GM12878 (cell line): Measurements from ENCODE around the gene MARCHF10. TPM values are rescaled to one million over a fixed set of nuclear protein-coding genes. Genes with fewer than 3 reads are reported as not detected.
"Not testable (repeated sequence)": the region's sequence is repeated elsewhere in the genome, so short reads cannot be mapped to it uniquely, and the experiment has no call there.

ENCODE experiments used
- ATAC-seq: fragments of 200-7000 bp; cut with Tn5 transposase; 3 replicates; pipeline ENCODE4 v1.9.1; 2020; ENCODE audit warnings: mild to moderate bottlenecking, moderate library complexity
- BruUV-seq: library from RNA; stranded (reverse); fragments of 400-500 nt; replicated peaks from 2 replicates; lab custom pipeline; 2021; lab: Mats Ljungman, UMichigan
- CTCF ChIA-PET: fragments of 300-600 bp; sonication (Branson Sonifier 250); formaldehyde crosslinking; extraction: SDS; loops from one replicate; lab custom pipeline; 2021; ENCODE audit warnings: inconsistent platforms; lab: Yijun Ruan, JAX
- POLR2A ChIA-PET: fragments of 350-600 bp; formaldehyde crosslinking; extraction: SDS; loops from one replicate; lab custom pipeline; 2021; ENCODE audit warnings: inconsistent platforms; lab: Charles Lee
- RAD21 ChIA-PET: fragments of 300-600 bp; sonication (Branson Sonifier 250); formaldehyde crosslinking; loops from one replicate; lab custom pipeline; 2023; ENCODE audit warnings: antibody characterized with exemption; ENCODE audit not compliant: unreplicated experiment; lab: Charles Lee
- SMC1A ChIA-PET: fragments of 300-600 bp; sonication (Branson Sonifier 250); formaldehyde crosslinking; loops from one replicate; lab custom pipeline; 2023; ENCODE audit not compliant: unreplicated experiment, uncharacterized antibody; lab: Charles Lee
- DNase-seq: peaks from one replicate; pipeline ENCODE4 v3.0.0-alpha.2; 2011; ENCODE audit warnings: low read depth, low spot score
- FAIRE-seq: peaks from 3 replicates; lab custom pipeline; 2011; peaks lifted over from hg19 to GRCh38; lab: Jason Lieb, UNC
- H2AFZ ChIP-seq: 2 replicates; pipeline ENCODE4 v1.6.0; 2011; ENCODE audit warnings: low read depth, low read length, control low read depth; ENCODE audit not compliant: control insufficient read depth
- H3K27ac ChIP-seq: 2 replicates; pipeline ENCODE4 v1.5.1; 2011; ENCODE audit warnings: control low read depth; ENCODE audit not compliant: control insufficient read depth, insufficient read depth
- H3K27me3 ChIP-seq, 2 experiments: replicated peaks in 1 of 2; 2 replicates each; pipeline versions ENCODE4 v1.6.0 to v1.6.1; 2011; ENCODE audit warnings: low read length in 1 of 2; ENCODE audit not compliant: control insufficient read depth in 2 of 2, insufficient read depth in 2 of 2
- H3K36me3 ChIP-seq, 2 experiments: 2 replicates each; pipeline ENCODE4 v1.5.1; 2011; ENCODE audit warnings: low read length in 1 of 2; ENCODE audit not compliant: control insufficient read depth in 2 of 2, insufficient read depth in 2 of 2
- H3K4me1 ChIP-seq: 2 replicates; pipeline ENCODE4 v1.6.1; 2011; ENCODE audit warnings: mild to moderate bottlenecking, low read length, moderate library complexity, mixed read lengths; ENCODE audit not compliant: control insufficient read depth, insufficient read depth
- H3K4me2 ChIP-seq: 2 replicates; pipeline ENCODE4 v1.6.0; 2011; ENCODE audit warnings: control low read depth; ENCODE audit not compliant: control insufficient read depth, insufficient read depth
- H3K4me3 ChIP-seq: fragments of 200-600 bp; sonication (generic); 2 replicates; pipeline ENCODE4 v1.5.1; 2016
- H3K79me2 ChIP-seq: 2 replicates; pipeline ENCODE4 v1.6.0; 2011; ENCODE audit warnings: low read length; ENCODE audit not compliant: control insufficient read depth, insufficient read depth
- H3K9ac ChIP-seq: 2 replicates; pipeline ENCODE4 v1.8.0; 2011; ENCODE audit warnings: low read length, control low read depth, mixed read lengths; ENCODE audit not compliant: control insufficient read depth, insufficient read depth
- H3K9me3 ChIP-seq: replicated peaks from 3 replicates; pipeline ENCODE4 v1.5.1; 2011; ENCODE audit warnings: mild to moderate bottlenecking, low read length; ENCODE audit not compliant: control insufficient read depth, insufficient read depth
- H4K20me1 ChIP-seq: 2 replicates; pipeline ENCODE4 v1.6.0; 2011; ENCODE audit not compliant: control insufficient read depth, insufficient read depth
- ATF7 ChIP-seq: fragments of 450-650 bp; IDR thresholded peaks from 2 replicates; pipeline ENCODE4 v1.6.1; 2016; ENCODE audit warnings: low read depth, mild to moderate bottlenecking
- CHD1 ChIP-seq: IDR thresholded peaks from 2 replicates; pipeline ENCODE4 v1.6.1; 2012; ENCODE audit warnings: low read depth, low read length, improper control_type of control experiment
- SP1 ChIP-seq: IDR thresholded peaks from one replicate; pipeline ENCODE4 v1.6.1; 2011; ENCODE audit warnings: low read depth, low read length
- SRF ChIP-seq, 2 experiments: IDR thresholded peaks; 2 replicates each; pipeline ENCODE4 v1.6.1; 2011; ENCODE audit warnings: low read depth in 2 of 2, low read length in 2 of 2, mild to moderate bottlenecking in 1 of 2, moderate library complexity in 1 of 2
- WGBS: methylation state at CpG from one replicate; pipeline ENCODE4 v1.1.6; 2016; ENCODE audit warnings: low lambda C conversion rate; ENCODE audit not compliant: insufficient replicate concordance, insufficient coverage; ENCODE audit errors: missing lambda C conversion rate; 5-methylcytosine and 5-hydroxymethylcytosine counted together
- in situ Hi-C: fragments of 300-500 bp; cut with MboI; formaldehyde crosslinking; loops from 9 replicates; pipeline ENCODE4 v1.14.3; 2018; ENCODE audit warnings: mixed read lengths
- intact Hi-C: fragments of 100-400 bp; cut with micrococcal nuclease; formaldehyde crosslinking; loops from one replicate; pipeline ENCODE4 v1.14.2; 2022; ENCODE audit not compliant: unreplicated experiment
- polyA plus RNA-seq, 11 experiments: library from polyadenylated mRNA; depleted of rRNA in 4 of 11; unstranded in 6 of 11; stranded (reverse) in 5 of 11; fragments of >200 nt; fragmentation: Nextera tagmentation in 4 of 11; fragmentation: Illumina TruSeq in 1 of 11; extraction: Ambion mirVana in 4 of 11; extraction: Trizol in 1 of 11; gene quantifications; 1 replicate in 1 of 11; 2 replicates in 10 of 11; pipeline versions ENCODE4 v1.2.1 to v1.2.3, GENCODE V29; 2011 to 2016; ENCODE audit warnings: inconsistent platforms in 2 of 11, missing spikeins in 2 of 11, low read depth in 1 of 11
- total RNA-seq, 4 experiments: library from RNA; depleted of rRNA in 3 of 4; stranded (reverse); fragments of >200 nt in 3 of 4; fragmentation: Illumina TruSeq in 1 of 4; extraction: Trizol in 1 of 4; gene quantifications; 2 replicates each; pipeline versions ENCODE4 v1.2.1 to v1.2.3, GENCODE V29; 2013 to 2021
- TF ChIP-seq, protein P1 (sequence below): fragments of 450-650 bp; IDR thresholded peaks from 2 replicates; pipeline ENCODE4 v1.6.1; 2018; ENCODE audit warnings: mild to moderate bottlenecking, low read depth, moderate library complexity; ENCODE audit not compliant: partially characterized antibody
- TF ChIP-seq, protein P2 (sequence below): IDR thresholded peaks from 2 replicates; pipeline ENCODE4 v1.6.1; 2012; ENCODE audit warnings: low read length, inconsistent platforms
- TF ChIP-seq, protein P3 (sequence below): fragments of 450-650 bp; IDR thresholded peaks from 2 replicates; pipeline ENCODE4 v1.6.1; 2017; ENCODE audit warnings: borderline replicate concordance

The MARCHF10 gene
- total and polyA plus RNA-seq, 10 of the 15 experiments (the other 5 are each of a cell fraction or from before 2014, with no cell fraction given) = 0.11 to 0.24 TPM; not detected in 8

DNA sequence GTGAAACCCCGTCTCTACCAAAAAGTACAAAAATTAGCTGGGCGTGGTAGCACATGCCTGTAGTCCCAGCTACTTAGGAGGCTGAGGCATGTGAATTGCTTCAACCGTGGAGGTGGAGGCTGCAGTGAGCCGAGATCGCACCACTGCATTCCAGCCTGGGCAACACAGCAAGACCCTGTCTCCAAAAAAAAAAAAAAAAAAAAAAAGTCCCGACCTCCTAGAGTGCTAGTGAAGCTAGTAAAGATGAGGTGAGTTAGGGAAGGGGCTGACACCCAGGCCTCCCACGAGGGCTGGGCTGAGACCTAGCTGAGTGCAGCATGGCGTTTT lies 116.6 kb downstream of the MARCHF10 start:
- ATAC-seq, H3K27me3 ChIP-seq, POLR2A ChIA-PET, intact Hi-C loops, FAIRE-seq, H3K4me1 ChIP-seq, H3K4me2 ChIP-seq, H3K27ac ChIP-seq, SMC1A ChIA-PET, H3K9me3 ChIP-seq, H3K79me2 ChIP-seq, CTCF ChIA-PET, H2AFZ ChIP-seq, H4K20me1 ChIP-seq, H3K4me3 ChIP-seq, DNase-seq, RAD21 ChIA-PET, BruUV-seq, H3K9ac ChIP-seq, H3K36me3 ChIP-seq: not testable (repeated sequence)
- in situ Hi-C loops = loop anchor here (10.0 kb wide), 1 partner anchor 713 kb away; no protein-coding TSS in a partner anchor
- WGBS = 69% methylated on average over 5 of the region's 8 CpGs

DNA sequence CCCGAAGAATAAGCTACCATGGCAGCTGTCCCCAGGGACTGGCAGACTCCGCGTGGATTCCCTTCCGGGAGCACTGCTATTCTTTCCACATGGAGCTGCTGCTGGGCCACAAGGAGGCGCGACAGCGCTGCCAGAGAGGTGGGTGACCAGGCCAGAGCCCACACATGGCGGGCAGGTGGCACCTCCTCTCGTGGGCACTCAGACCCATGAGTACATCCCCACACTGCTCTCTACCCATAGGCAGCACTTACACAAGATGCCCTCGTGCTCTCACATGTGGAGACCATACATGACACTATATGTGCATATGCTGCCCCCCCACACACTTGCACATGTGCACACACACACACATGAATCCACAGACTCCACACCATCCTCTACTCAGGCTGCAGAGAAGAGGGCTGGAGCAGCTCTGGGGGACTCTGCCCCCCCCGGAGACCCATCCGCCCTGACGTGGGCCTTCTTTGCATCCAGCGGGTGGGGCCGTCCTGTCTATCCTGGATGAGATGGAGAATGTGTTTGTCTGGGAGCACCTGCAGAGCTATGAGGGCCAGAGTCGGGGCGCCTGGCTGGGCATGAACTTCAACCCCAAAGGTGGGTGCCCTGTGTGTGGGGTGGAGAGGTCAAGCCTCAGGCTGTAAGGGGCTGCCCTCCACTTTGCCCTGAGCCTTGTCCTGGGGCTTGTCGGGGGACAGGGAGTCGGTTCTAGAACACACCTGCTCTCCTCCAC lies 117.8 kb downstream of the MARCHF10 start:
- ChIA-PET CTCF (no interaction called here), POLR2A (no interaction called here)
- TF ChIP-seq CHD1 = no peak
- TF ChIP-seq SP1 = no peak
- TF ChIP-seq, protein P1, sequence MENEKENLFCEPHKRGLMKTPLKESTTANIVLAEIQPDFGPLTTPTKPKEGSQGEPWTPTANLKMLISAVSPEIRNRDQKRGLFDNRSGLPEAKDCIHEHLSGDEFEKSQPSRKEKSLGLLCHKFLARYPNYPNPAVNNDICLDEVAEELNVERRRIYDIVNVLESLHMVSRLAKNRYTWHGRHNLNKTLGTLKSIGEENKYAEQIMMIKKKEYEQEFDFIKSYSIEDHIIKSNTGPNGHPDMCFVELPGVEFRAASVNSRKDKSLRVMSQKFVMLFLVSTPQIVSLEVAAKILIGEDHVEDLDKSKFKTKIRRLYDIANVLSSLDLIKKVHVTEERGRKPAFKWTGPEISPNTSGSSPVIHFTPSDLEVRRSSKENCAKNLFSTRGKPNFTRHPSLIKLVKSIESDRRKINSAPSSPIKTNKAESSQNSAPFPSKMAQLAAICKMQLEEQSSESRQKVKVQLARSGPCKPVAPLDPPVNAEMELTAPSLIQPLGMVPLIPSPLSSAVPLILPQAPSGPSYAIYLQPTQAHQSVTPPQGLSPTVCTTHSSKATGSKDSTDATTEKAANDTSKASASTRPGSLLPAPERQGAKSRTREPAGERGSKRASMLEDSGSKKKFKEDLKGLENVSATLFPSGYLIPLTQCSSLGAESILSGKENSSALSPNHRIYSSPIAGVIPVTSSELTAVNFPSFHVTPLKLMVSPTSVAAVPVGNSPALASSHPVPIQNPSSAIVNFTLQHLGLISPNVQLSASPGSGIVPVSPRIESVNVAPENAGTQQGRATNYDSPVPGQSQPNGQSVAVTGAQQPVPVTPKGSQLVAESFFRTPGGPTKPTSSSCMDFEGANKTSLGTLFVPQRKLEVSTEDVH = no peak
- TF ChIP-seq, protein P2, sequence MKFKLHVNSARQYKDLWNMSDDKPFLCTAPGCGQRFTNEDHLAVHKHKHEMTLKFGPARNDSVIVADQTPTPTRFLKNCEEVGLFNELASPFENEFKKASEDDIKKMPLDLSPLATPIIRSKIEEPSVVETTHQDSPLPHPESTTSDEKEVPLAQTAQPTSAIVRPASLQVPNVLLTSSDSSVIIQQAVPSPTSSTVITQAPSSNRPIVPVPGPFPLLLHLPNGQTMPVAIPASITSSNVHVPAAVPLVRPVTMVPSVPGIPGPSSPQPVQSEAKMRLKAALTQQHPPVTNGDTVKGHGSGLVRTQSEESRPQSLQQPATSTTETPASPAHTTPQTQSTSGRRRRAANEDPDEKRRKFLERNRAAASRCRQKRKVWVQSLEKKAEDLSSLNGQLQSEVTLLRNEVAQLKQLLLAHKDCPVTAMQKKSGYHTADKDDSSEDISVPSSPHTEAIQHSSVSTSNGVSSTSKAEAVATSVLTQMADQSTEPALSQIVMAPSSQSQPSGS = no peak
- TF ChIP-seq, protein P3, sequence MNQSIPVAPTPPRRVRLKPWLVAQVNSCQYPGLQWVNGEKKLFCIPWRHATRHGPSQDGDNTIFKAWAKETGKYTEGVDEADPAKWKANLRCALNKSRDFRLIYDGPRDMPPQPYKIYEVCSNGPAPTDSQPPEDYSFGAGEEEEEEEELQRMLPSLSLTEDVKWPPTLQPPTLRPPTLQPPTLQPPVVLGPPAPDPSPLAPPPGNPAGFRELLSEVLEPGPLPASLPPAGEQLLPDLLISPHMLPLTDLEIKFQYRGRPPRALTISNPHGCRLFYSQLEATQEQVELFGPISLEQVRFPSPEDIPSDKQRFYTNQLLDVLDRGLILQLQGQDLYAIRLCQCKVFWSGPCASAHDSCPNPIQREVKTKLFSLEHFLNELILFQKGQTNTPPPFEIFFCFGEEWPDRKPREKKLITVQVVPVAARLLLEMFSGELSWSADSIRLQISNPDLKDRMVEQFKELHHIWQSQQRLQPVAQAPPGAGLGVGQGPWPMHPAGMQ = no peak
- no peak for TF ChIP-seq SRF (IDR thresholded peaks at IDR 0.05; ENCODE audit: low read depth in 2 of 2, low read length in 2 of 2)
- TF ChIP-seq ATF7 = no peak

More for the DNA sequence above, 117.8 kb downstream of the MARCHF10 start:
- in situ Hi-C loops = loop anchor here (10.0 kb wide), 1 partner anchor 714 kb away; no protein-coding TSS in a partner anchor
- Histone ChIP-seq H3K9me3 (no peaks in the 10 kb centered on the region), H3K4me2 (no peak overlapping the region), H3K4me1 (no peaks in the 10 kb centered on the region), H4K20me1 (no peaks in the 10 kb centered on the region), H3K27ac (no peak overlapping the region), H2AFZ (no peak overlapping the region), H3K27me3 (no peaks in the 10 kb centered on the region), H3K79me2 (no peaks in the 10 kb centered on the region), H3K4me3 (no peak overlapping the region), H3K36me3 (no peaks in the 10 kb centered on the region), H3K9ac (no peak overlapping the region)
- 83% methylated on average over 18 of the region's 19 CpGs for WGBS
- no peak for DNase-seq
- BruUV-seq = no TSS peak
- SMC1A ChIA-PET = no interaction called here
- ATAC-seq = no peak
- FAIRE-seq = no peak
- intact Hi-C loops = no loop called here
- RAD21 ChIA-PET = no interaction called here
